ENCODE results near the gene BRDT. TPM values are rescaled to one million over a fixed set of nuclear protein-coding genes. Genes with fewer than 3 reads are reported as not detected.
A peak's percentile ranks its signal among the peaks of the same experiment; 100 is the strongest.

Gene BRDT
- total and polyA plus RNA-seq, 2 of the 8 experiments (the other 6 are each of a cell fraction or from before 2014, with no cell fraction given) = 0.08 TPM; not detected in 1

DNA sequence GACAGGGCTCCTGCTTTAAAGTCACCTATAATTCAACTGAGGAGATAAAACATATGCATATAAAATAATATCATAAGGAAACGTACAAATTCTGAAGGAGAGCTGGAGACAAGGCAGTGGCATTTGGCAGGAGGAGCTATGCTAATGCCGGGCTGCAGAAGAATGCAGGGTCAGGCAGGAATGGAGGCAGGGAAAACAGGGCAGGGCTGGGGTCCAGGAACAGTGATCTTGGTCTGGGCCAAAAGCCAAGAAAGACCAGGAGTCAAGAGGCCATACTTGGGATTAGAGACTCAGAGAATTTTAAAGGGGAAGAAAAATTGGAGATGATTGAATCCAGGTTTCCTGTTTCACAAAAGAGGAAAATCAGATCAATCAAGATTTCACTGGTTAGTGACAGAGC lies 20.0 kb upstream of the BRDT start:
- Histone ChIP-seq H3K14ac (ENCODE audit: insufficient read length) (no peak overlapping the region), H3K36me3 (ENCODE audit: control insufficient read depth in 2 of 4, insufficient read depth in 4 of 4, low read length in 3 of 4) (no peaks in the 10 kb centered on the region), H3K56ac (replicated peaks; ENCODE audit: insufficient read length, low read depth, low read length) (no peak overlapping the region), H2AK5ac (ENCODE audit: low read depth, low read length) (no peak overlapping the region), H3K23me2 (ENCODE audit: low read depth, low read length) (no peaks in the 10 kb centered on the region), H4K5ac (ENCODE audit: insufficient read length, low read depth, low read length) (no peak overlapping the region), H4K20me1 (replicated peaks in 1 of 2; ENCODE audit: control insufficient read depth in 1 of 2, insufficient read depth in 2 of 2, low read length in 2 of 2) (no peaks in the 10 kb centered on the region), H4K91ac (replicated peaks; ENCODE audit: insufficient read length, low read length) (no peak overlapping the region), H3K4ac (replicated peaks; ENCODE audit: insufficient read length, low read depth, low read length) (no peak overlapping the region), H2BK120ac (replicated peaks; ENCODE audit: low read depth, low read length) (no peak overlapping the region), H3K27me3 (replicated peaks in 1 of 4; ENCODE audit: control insufficient read depth in 3 of 4, extremely low read depth in 1 of 4, insufficient read depth in 3 of 4, low read length in 3 of 4) (no peaks in the 10 kb centered on the region), H3K9ac (replicated peaks in 1 of 4; ENCODE audit: extremely low read depth in 1 of 4, low read depth in 3 of 4, low read length in 3 of 4) (no peak overlapping the region), H3K79me1 (ENCODE audit: low read depth, low read length) (no peaks in the 10 kb centered on the region), H3K4me3 (ENCODE audit: extremely low read depth in 1 of 4, insufficient read depth in 2 of 4, low read depth in 3 of 4, low read length in 4 of 4) (no peak overlapping the region), H2BK12ac (ENCODE audit: low read depth, low read length) (no peak overlapping the region), H3K23ac (ENCODE audit: insufficient read length) (no peak overlapping the region), H2AFZ (ENCODE audit: low read length) (peak overlapping the region; percentile 93; the same call in 1 of the 2 replicates), H2BK5ac (ENCODE audit: low read depth, low read length) (no peak overlapping the region), H2BK20ac (ENCODE audit: low read length) (no peak overlapping the region), H4K8ac (ENCODE audit: extremely low read depth, insufficient read depth, low read length) (no peak overlapping the region), H3K18ac (ENCODE audit: extremely low read depth, low read length) (no peak overlapping the region), H3K9me3 (ENCODE audit: insufficient read depth in 2 of 2, low read depth in 1 of 2, low read length in 1 of 2) (no peaks in the 10 kb centered on the region), H3K4me1 (replicated peaks in 1 of 4; ENCODE audit: control insufficient read depth in 3 of 4, insufficient read depth in 4 of 4, low read length in 3 of 4) (no peaks in the 10 kb centered on the region), H2BK15ac (ENCODE audit: low read length) (no peak overlapping the region), H3K4me2 (ENCODE audit: insufficient read depth in 1 of 2, low read depth in 2 of 2, low read length in 2 of 2) (no peak overlapping the region), H3K27ac (ENCODE audit: low read depth, low read length) (no peak overlapping the region), H3K79me2 (ENCODE audit: control insufficient read depth in 1 of 2, insufficient read depth in 2 of 2, low read length in 2 of 2) (no peaks in the 10 kb centered on the region)
- FAIRE-seq (no peak), DNase-seq (ENCODE audit: low read depth in 1 of 2, low spot score in 2 of 2) (no peak)
- CTCF ChIA-PET (ENCODE audit: partially characterized antibody) = interaction anchor here (0.6 to 6.1 kb wide), 17 partner anchors 12 to 763 kb away, joined by 3 to 40 read pairs (median 4); no protein-coding TSS in a partner anchor
- POLR2A ChIA-PET (ENCODE audit: partially characterized antibody) = interaction anchor here (0.8 kb wide), 1 partner anchor 13 kb away, joined by 3 read pairs; no protein-coding TSS in a partner anchor
- 48% methylated on average over 2 of the region's 2 CpGs; no CpG with 5 or more reads in 1 of the 2 experiments for WGBS, 2 experiments (ENCODE audit: extremely low coverage in 1 of 2, insufficient coverage in 1 of 2, insufficient read length in 1 of 2, insufficient replicate concordance in 2 of 2, low coverage in 1 of 2, low lambda C conversion rate in 2 of 2, missing lambda C conversion rate in 1 of 2)
- TF ChIP-seq MAX (IDR thresholded peaks at IDR 0.05) (no peak), TAF1 (IDR thresholded peaks at IDR 0.05; ENCODE audit: low read depth, low read length) (0 out of 2 replicates have a peak, but pooled peaks have one; percentile 14), POLR2A (IDR thresholded peaks at IDR 0.05; ENCODE audit: control extremely low read depth in 1 of 2, low read depth in 2 of 2, low read length in 2 of 2) (no peak), USF2 (IDR thresholded peaks at IDR 0.05; ENCODE audit: low read length) (no peak), ZNF274 (IDR thresholded peaks at IDR 0.05; ENCODE audit: borderline replicate concordance, extremely low read depth, low read length) (no peak), HDAC2 (IDR thresholded peaks at IDR 0.05; ENCODE audit: borderline replicate concordance in 1 of 2, low read depth in 2 of 2, low read length in 2 of 2) (no peak), ASH2L (IDR thresholded peaks at IDR 0.05; ENCODE audit: low read length) (no peak), JUND (IDR thresholded peaks at IDR 0.05; ENCODE audit: low read length) (no peak), RBBP5 (IDR thresholded peaks at IDR 0.05; ENCODE audit: borderline replicate concordance, low read depth, low read length) (no peak), YY1 (IDR thresholded peaks at IDR 0.05; ENCODE audit: low read depth, low read length) (peak; percentile 64)
- TF ChIP-seq, protein P1, sequence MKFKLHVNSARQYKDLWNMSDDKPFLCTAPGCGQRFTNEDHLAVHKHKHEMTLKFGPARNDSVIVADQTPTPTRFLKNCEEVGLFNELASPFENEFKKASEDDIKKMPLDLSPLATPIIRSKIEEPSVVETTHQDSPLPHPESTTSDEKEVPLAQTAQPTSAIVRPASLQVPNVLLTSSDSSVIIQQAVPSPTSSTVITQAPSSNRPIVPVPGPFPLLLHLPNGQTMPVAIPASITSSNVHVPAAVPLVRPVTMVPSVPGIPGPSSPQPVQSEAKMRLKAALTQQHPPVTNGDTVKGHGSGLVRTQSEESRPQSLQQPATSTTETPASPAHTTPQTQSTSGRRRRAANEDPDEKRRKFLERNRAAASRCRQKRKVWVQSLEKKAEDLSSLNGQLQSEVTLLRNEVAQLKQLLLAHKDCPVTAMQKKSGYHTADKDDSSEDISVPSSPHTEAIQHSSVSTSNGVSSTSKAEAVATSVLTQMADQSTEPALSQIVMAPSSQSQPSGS (IDR thresholded peaks at IDR 0.05; ENCODE audit: low read length) = no peak
